ENCODE measurements around the gene MFSD11. TPM values are rescaled to one million over a fixed set of nuclear protein-coding genes. Genes with fewer than 3 reads are reported as not detected.
A peak's percentile ranks its signal among the peaks of the same experiment; 100 is the strongest.

The MFSD11 gene
- total RNA-seq, 1 experiment from 2014 or later, result 40.4 TPM

DNA sequence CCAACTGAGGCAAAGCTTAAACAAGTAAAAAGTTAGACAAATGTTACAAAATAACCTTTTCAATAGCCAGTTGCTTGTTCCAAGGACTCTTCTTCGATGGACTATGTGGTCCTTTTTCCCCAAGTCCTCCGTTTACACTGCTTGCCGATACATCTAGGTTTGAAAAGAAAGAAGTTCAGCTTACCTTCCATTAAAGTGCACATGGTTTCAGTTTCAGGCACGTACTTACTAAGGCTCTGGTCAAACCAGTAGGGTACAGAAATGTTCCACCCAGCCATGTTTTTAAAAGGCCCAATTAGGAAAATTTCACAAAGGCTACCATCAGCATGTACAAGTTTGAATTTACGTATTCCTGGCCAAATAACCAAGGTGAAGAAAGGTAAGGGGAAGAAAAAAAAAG, 2.9 kb upstream of the MFSD11 start:
- POLR2A ChIA-PET, result no interaction called here

DNA sequence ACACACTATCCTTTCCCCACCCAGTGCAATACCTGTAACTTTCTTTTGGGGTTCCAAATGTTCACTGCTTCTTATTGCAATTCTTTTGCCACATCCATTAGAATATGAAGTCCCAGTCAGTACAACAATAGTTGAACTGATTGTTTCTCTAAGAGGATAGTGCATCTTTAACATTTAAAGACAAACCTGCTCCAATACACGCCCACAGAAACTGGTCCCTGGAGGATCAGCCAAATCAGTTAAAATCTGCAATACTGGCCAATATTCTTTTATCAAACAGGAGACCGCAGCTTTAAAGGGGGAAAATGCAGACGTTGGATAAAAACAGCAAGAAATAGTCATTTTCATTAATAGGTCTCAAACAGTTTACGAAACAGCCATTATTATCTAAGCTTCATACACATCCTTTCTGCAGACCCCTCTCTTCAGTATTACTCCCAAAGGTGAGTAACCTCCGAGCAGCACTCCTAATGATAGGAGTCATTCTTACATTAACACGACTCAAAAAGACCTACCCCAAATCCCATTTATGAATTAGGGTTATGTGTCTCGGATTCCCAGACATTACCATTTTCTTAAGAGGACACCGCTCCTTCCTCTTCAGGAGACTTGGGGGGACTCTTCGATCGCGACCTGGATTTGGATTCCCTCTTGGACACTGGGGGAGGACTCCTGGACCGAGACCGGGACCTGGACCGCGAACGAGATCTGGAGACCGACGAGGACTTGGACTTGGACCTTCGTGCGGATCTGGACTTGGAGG, 2.2 kb upstream of the MFSD11 start:
- Mint-ChIP-seq H3K4me3 (ENCODE audit: unreplicated experiment) (peak overlapping the region; percentile 96), H3K27me3 (ENCODE audit: insufficient read depth, unreplicated experiment) (no peaks in the 10 kb centered on the region), H3K4me1 (ENCODE audit: low read depth, unreplicated experiment) (peaks cover 21% of the 10 kb centered on the region), H3K9me3 (ENCODE audit: unreplicated experiment) (no peaks in the 10 kb centered on the region), H3K27ac (ENCODE audit: unreplicated experiment) (peak overlapping the region; percentile 96), H3K36me3 (ENCODE audit: insufficient read depth, unreplicated experiment) (peaks cover 82% of the 10 kb centered on the region)
- H3K9me3 ChIP-seq, result no peaks in the 10 kb centered on the region
- peaks cover 11% of the 10 kb centered on the region for H3K36me3 ChIP-seq (ENCODE audit: control insufficient read depth, insufficient read depth, low read length)
- H3K4me3 ChIP-seq (ENCODE audit: low read depth, low read length), result peak overlapping the region; percentile 97
- BruUV-seq (replicated peaks), result no TSS peak
- ChIA-PET POLR2A (interaction anchor here (0.7 to 1.1 kb wide), 2 partner anchors 8 to 555 kb away, joined by 4 to 9 read pairs; no protein-coding TSS in a partner anchor), CTCF (interaction anchor here (1.4 kb wide), 1 partner anchor 8 kb away, joined by 4 read pairs; the partner anchor contains the start of gene METTL23)
- no peak for TF ChIP-seq CTCF (IDR thresholded peaks at IDR 0.05; ENCODE audit: insufficient read depth in 1 of 2, low read depth in 1 of 2, low read length in 1 of 2, severe bottlenecking in 1 of 2, unreplicated experiment in 1 of 2)
- peaks cover 18% of the 10 kb centered on the region for H3K4me1 ChIP-seq
- no peak for DNase-seq
- no peaks in the 10 kb centered on the region for H3K27me3 ChIP-seq (replicated peaks; ENCODE audit: control insufficient read depth, insufficient read depth, low read length)
- intact Hi-C loops (cut with micrococcal nuclease; ENCODE audit: unreplicated experiment), result no loop called here

More for the DNA sequence above, 2.9 kb upstream of the MFSD11 start:
- Mint-ChIP-seq H3K36me3 (ENCODE audit: insufficient read depth, unreplicated experiment) (peaks cover 88% of the 10 kb centered on the region), H3K27me3 (ENCODE audit: insufficient read depth, unreplicated experiment) (no peaks in the 10 kb centered on the region), H3K4me3 (ENCODE audit: unreplicated experiment) (peak overlapping the region; percentile 96), H3K9me3 (ENCODE audit: unreplicated experiment) (no peaks in the 10 kb centered on the region), H3K27ac (ENCODE audit: unreplicated experiment) (peak overlapping the region; percentile 96), H3K4me1 (ENCODE audit: low read depth, unreplicated experiment) (peaks cover 21% of the 10 kb centered on the region)
- Histone ChIP-seq H3K4me1 (peaks cover 18% of the 10 kb centered on the region), H3K27me3 (replicated peaks; ENCODE audit: control insufficient read depth, insufficient read depth, low read length) (no peaks in the 10 kb centered on the region), H3K4me3 (ENCODE audit: low read depth, low read length) (peak overlapping the region; percentile 29), H3K36me3 (ENCODE audit: control insufficient read depth, insufficient read depth, low read length) (peaks cover 11% of the 10 kb centered on the region), H3K9me3 (no peaks in the 10 kb centered on the region)
- no peak for TF ChIP-seq CTCF (IDR thresholded peaks at IDR 0.05; ENCODE audit: insufficient read depth in 1 of 2, low read depth in 1 of 2, low read length in 1 of 2, severe bottlenecking in 1 of 2, unreplicated experiment in 1 of 2)
- no peak for DNase-seq
- BruUV-seq (replicated peaks), result no TSS peak
- intact Hi-C loops (cut with micrococcal nuclease; ENCODE audit: unreplicated experiment), result no loop called here
- CTCF ChIA-PET, result interaction anchor here (0.7 to 1.4 kb wide), 2 partner anchors 8 to 46 kb away, joined by 3 to 4 read pairs; partner anchors contain the start of gene METTL23

DNA sequence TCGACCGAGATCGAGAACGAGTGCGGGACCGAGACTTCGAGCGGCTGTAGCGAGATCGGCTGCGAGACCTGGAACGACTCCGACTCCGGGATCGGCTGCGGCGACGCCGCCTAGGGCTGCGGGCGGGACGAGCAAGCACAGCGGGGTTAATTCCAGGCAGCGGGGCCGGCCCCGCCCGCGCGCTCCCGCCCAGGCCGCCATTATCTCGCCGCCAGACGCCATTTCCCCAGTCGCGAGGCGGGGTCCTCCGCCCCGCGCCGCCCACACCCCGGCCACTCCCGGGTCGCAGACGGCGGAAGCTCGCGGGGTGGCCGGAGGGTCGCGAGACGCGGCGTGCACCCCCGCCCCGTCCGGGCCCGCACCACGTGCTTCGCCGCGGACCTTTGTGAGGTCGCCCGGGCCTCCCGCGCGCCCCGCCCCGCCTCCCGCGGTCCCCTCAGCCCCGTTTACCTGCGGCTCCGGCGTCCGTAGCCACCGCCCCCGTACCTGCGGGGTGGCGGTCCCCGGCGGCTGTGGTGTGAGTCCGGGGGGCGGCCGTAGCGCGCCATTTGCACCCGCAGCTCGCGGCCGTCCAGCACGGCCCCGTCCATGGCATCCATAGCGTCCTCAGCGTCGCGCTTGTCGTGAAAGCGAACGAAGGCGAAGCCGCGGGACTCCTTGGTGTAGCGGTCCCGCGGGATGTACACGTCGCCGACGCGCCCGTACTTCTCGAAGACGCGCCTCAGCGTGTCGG, 1.4 kb upstream of the MFSD11 start:
- Histone ChIP-seq H3K9me3 (no peaks in the 10 kb centered on the region), H3K4me1 (peaks cover 18% of the 10 kb centered on the region), H3K36me3 (ENCODE audit: control insufficient read depth, insufficient read depth, low read length) (peaks cover 11% of the 10 kb centered on the region), H3K4me3 (ENCODE audit: low read depth, low read length) (peak overlapping the region; percentile 97), H3K27me3 (replicated peaks; ENCODE audit: control insufficient read depth, insufficient read depth, low read length) (no peaks in the 10 kb centered on the region)
- peak; percentile 8 to 15 for TF ChIP-seq CTCF (IDR thresholded peaks at IDR 0.05; ENCODE audit: insufficient read depth in 1 of 2, low read depth in 1 of 2, low read length in 1 of 2, severe bottlenecking in 1 of 2, unreplicated experiment in 1 of 2)
- no TSS peak for BruUV-seq (replicated peaks)
- DNase-seq, result peak; percentile 75 to 82
- peaks cover 82% of the 10 kb centered on the region for H3K36me3 Mint-ChIP-seq (ENCODE audit: insufficient read depth, unreplicated experiment)
- ChIA-PET CTCF (interaction anchor here (0.7 to 1.4 kb wide), 2 partner anchors 9 kb away, joined by 3 to 4 read pairs; partner anchors contain the start of gene METTL23), POLR2A (interaction anchor here (0.6 to 1.6 kb wide), 5 partner anchors 9 to 555 kb away, joined by 3 to 17 read pairs (median 5); no protein-coding TSS in a partner anchor)
- H3K27me3 Mint-ChIP-seq (ENCODE audit: insufficient read depth, unreplicated experiment), result no peaks in the 10 kb centered on the region
- H3K27ac Mint-ChIP-seq (ENCODE audit: unreplicated experiment), result peak overlapping the region; percentile 96
- peaks cover 21% of the 10 kb centered on the region for H3K4me1 Mint-ChIP-seq (ENCODE audit: low read depth, unreplicated experiment)
- no peaks in the 10 kb centered on the region for H3K9me3 Mint-ChIP-seq (ENCODE audit: unreplicated experiment)
- H3K4me3 Mint-ChIP-seq (ENCODE audit: unreplicated experiment), result peak overlapping the region; percentile 96
- intact Hi-C loops (cut with micrococcal nuclease; ENCODE audit: unreplicated experiment), result loop anchor here (1.0 kb wide), 1 partner anchor 25 kb away; no protein-coding TSS in a partner anchor
